ENCODE results near the gene CARMIL1.

CARMIL1 gene

DNA sequence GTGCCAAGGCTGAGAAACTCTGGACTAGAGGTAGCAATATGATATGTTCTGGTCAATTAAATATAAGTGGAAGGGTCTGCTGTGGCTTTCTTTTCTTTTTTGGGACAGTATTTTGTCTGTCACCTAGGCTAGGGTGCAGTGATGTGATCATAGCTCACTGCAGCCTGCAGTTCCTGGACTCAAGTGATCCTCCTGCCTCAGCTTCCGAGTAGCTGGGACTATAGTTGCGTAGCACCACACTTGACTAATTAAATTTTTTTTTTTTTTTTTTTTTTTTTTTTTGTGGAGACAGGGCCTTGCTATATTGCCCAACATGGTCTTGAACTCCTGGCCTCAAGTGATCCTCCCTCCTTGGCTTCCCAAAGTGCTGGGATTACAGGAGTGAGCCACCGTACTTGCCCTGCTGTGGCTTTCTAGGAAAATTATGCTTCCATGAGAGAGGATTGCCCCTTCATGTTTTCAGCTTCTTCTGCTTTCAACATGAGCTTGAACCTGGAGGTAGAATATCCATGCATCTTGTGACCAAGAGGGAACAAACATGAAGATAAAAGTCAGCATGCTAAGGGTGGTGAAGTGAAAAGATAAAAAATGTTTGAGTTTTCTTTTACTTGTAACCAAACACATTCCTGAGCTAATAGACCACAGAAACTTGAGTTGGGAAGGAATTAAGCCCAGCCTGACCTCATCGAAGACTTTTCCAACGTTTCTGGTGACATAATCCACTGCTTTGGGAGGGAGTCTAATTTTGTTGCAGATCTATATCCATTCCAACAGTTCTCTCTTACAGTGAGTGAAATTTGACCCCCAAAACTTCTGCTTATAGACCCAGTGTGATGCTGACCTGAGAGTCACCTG, 75.1 kb downstream of the CARMIL1 start:
- in situ Hi-C loops (cut with HindIII; ENCODE audit: low pct_unique_long_range_greater_than_20kb, low sequenced_read_pairs) = no loop called here
- DNase-seq (ENCODE audit: low read depth in 1 of 2, low spot score in 1 of 2) = no peak
- TF ChIP-seq JUND (IDR thresholded peaks at IDR 0.05; ENCODE audit: low read depth) = no peak

GRCh38 chr6:25359191-25359861, 80.2 kb downstream of the CARMIL1 start:
- in situ Hi-C loops (cut with HindIII; ENCODE audit: low pct_unique_long_range_greater_than_20kb, low sequenced_read_pairs) = no loop called here
- DNase-seq (ENCODE audit: low read depth in 1 of 2, low spot score in 1 of 2) = peak in 1 of 2 experiments; percentile 24

DNA sequence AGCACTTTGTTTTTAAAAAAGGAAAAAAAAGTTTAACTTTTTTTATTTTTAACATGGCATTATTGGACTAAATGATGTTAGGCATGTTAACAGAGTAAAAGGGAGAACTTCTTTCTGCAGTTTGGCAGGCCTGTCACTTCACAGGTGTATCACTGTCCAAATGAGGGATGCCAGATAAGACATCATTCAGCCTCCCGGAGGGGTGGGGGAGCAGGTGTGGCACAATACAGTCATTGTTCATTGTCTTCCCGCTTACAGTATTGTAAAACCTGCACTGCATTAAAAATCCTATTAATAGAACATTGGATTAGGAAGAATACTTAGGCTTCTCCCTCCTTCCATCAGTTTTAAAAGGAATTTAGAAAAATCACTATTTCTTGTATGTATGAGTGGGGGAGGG, 80.7 kb downstream of the CARMIL1 start:
- in situ Hi-C loops (cut with HindIII; ENCODE audit: low pct_unique_long_range_greater_than_20kb, low sequenced_read_pairs) = no loop called here
- TF ChIP-seq JUND (IDR thresholded peaks at IDR 0.05; ENCODE audit: low read depth) = no peak
- no peak for DNase-seq (ENCODE audit: low read depth in 1 of 2, low spot score in 1 of 2)

More at GRCh38 chr6:25359191-25359861, 80.2 kb downstream of the CARMIL1 start:
- no peak for TF ChIP-seq JUND (IDR thresholded peaks at IDR 0.05; ENCODE audit: low read depth)

- no peak for TF ChIP-seq JUND (IDR thresholded peaks at IDR 0.05; ENCODE audit: low read depth)
- DNase-seq (ENCODE audit: low read depth in 1 of 2, low spot score in 1 of 2) = no peak
- in situ Hi-C loops (cut with HindIII; ENCODE audit: low pct_unique_long_range_greater_than_20kb, low sequenced_read_pairs) = no loop called here
Measured at GRCh38 chr6:25360621-25361020, 81.4 kb downstream of the CARMIL1 start.

DNA sequence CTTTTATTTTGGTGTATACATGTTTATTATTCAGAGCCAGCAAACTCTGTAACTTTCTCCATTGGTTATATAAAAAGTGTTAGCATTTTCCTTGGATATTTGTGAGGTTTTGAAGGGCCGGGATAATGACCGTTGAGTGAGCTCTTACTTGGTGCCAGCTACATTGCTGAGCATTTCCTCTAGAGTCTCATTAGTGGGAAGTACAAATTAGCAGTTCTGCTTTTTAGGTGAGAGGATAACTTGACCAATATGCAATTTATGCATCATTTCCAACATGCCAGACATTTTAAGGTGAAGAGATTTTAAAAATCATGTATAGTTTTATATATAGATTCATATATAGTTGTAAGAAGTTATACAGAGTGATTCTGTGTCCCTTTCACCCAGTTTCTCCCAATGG, 84.3 kb downstream of the CARMIL1 start:
- in situ Hi-C loops (cut with HindIII; ENCODE audit: low pct_unique_long_range_greater_than_20kb, low sequenced_read_pairs) = no loop called here
- DNase-seq (ENCODE audit: low read depth in 1 of 2, low spot score in 1 of 2) = no peak
- no peak for TF ChIP-seq JUND (IDR thresholded peaks at IDR 0.05; ENCODE audit: low read depth)

GRCh38 chr6:25365154-25365553, 86.0 kb downstream of the CARMIL1 start:
- no peak for TF ChIP-seq JUND (IDR thresholded peaks at IDR 0.05; ENCODE audit: low read depth)
- in situ Hi-C loops (cut with HindIII; ENCODE audit: low pct_unique_long_range_greater_than_20kb, low sequenced_read_pairs) = no loop called here
- no peak for DNase-seq (ENCODE audit: low read depth in 1 of 2, low spot score in 1 of 2)

DNA sequence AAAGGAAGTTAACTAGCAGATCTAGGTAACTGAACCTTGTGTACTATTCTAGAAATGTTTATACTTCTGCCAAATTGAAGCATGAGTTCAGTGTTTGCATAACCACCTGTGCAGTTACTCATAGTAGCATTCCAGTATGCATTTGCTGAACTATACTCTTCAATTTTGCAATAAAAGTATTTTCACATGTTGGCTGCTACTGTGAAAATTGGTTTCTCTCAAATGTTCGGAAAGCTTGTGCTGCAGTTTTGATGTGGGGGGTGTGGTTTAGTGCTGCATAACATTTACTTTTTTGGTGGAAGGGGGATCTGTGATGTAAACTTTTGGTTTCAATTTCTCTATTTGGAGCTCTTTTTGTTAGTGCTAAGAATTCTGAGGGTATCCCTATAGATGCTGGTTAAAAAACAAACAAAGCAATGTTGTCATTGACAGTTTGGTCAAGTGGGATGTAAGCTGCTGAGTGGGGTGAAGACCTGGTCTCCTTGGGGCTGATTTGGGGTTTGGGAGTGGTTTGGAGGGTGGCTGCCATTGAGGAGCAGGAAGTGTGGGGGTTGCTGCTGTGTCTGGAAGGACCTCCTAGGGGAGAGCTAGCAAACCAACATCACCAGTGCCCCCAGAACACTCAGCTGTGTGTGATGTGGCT, 87.8 kb downstream of the CARMIL1 start:
- in situ Hi-C loops (cut with HindIII; ENCODE audit: low pct_unique_long_range_greater_than_20kb, low sequenced_read_pairs) = no loop called here
- no peak for TF ChIP-seq JUND (IDR thresholded peaks at IDR 0.05; ENCODE audit: low read depth)
- no peak for DNase-seq (ENCODE audit: low read depth in 1 of 2, low spot score in 1 of 2)

- no peak for DNase-seq (ENCODE audit: low read depth in 1 of 2, low spot score in 1 of 2)
- TF ChIP-seq JUND (IDR thresholded peaks at IDR 0.05; ENCODE audit: low read depth) = no peak
- in situ Hi-C loops (cut with HindIII; ENCODE audit: low pct_unique_long_range_greater_than_20kb, low sequenced_read_pairs) = no loop called here
Measured at GRCh38 chr6:25369036-25369432, 89.9 kb downstream of the CARMIL1 start.

DNA sequence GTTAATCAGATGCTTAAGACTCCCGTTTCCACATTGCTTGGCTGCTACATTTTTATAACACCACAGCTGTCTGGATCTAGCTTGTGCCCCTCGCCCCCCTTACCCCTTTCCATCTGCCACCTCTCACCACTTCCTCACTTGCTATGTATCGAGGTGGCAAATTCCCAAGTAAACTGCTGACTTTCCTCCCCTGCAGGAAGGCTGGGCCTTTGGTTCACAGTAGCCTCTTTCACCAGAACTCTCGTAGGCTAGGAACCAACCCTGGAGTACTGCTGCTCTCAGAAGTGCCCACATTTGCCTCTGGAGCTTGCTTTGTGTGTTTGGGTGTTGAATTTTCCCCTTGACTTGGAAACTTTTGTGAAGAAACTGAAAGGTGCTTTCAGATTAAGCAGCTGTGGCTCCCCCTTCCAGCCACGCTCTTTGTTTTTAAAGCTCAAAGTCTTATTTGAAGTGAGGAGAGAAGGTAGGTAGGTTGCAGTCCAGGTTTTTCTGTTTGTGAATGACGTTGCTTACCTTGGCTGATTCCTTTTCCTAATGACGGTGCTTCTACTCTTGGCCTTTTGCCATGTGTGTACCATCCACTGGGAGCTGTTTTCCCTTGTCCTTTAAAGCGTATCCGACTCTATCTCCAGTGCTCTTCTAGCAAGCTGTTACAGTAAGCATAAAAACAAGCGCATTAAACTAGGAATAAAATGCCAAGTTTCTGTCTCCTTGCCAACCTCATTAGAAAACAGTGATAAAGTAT, 90.4 kb downstream of the CARMIL1 start:
- peak in 1 of 2 experiments; percentile 35 for DNase-seq (ENCODE audit: low read depth in 1 of 2, low spot score in 1 of 2)
- in situ Hi-C loops (cut with HindIII; ENCODE audit: low pct_unique_long_range_greater_than_20kb, low sequenced_read_pairs) = no loop called here
- no peak for TF ChIP-seq JUND (IDR thresholded peaks at IDR 0.05; ENCODE audit: low read depth)

GRCh38 chr6:25370178-25371036, 91.2 kb downstream of the CARMIL1 start:
- no peak for TF ChIP-seq JUND (IDR thresholded peaks at IDR 0.05; ENCODE audit: low read depth)
- in situ Hi-C loops (cut with HindIII; ENCODE audit: low pct_unique_long_range_greater_than_20kb, low sequenced_read_pairs) = no loop called here
- DNase-seq (ENCODE audit: low read depth in 1 of 2, low spot score in 1 of 2) = no peak

GRCh38 chr6:25371037-25371347, 91.8 kb downstream of the CARMIL1 start:
- no peak for TF ChIP-seq JUND (IDR thresholded peaks at IDR 0.05; ENCODE audit: low read depth)
- in situ Hi-C loops (cut with HindIII; ENCODE audit: low pct_unique_long_range_greater_than_20kb, low sequenced_read_pairs) = no loop called here
- DNase-seq (ENCODE audit: low read depth in 1 of 2, low spot score in 1 of 2) = no peak

- no peak for DNase-seq (ENCODE audit: low read depth in 1 of 2, low spot score in 1 of 2)
- in situ Hi-C loops (cut with HindIII; ENCODE audit: low pct_unique_long_range_greater_than_20kb, low sequenced_read_pairs) = no loop called here
- no peak for TF ChIP-seq JUND (IDR thresholded peaks at IDR 0.05; ENCODE audit: low read depth)
Measured at GRCh38 chr6:25375125-25375524, 96.0 kb downstream of the CARMIL1 start.
